GM21576 (cell line): ENCODE data around the gene SRA1.

ENCODE experiments used
- ATAC-seq: cut with Tn5 transposase; IDR thresholded peaks from one replicate; pipeline ENCODE4 v1.9.1; 2021; ENCODE audit warnings: mild to moderate bottlenecking, moderate library complexity; ENCODE audit not compliant: unreplicated experiment

The SRA1 gene

DNA sequence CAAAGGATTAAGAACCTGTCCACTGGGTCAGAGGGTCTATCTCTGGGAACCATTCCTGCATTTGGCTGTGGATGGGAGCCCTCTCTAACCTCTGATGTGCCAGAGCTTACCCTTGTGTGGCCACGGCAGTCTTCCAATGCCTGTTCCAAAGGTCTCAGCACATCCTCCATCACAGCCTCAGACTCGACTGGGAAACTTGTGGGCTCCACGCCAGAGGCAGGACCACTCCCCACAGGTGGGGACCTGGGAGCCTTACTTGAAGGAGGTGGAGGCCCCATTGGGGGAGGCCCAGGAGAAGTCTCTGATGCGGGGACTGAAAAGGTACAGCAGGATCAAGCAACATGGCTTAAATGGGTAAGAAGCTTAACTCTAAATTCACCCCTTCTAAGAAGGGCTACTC is 5.4 kb downstream of the SRA1 start:
- no peak for ATAC-seq

DNA sequence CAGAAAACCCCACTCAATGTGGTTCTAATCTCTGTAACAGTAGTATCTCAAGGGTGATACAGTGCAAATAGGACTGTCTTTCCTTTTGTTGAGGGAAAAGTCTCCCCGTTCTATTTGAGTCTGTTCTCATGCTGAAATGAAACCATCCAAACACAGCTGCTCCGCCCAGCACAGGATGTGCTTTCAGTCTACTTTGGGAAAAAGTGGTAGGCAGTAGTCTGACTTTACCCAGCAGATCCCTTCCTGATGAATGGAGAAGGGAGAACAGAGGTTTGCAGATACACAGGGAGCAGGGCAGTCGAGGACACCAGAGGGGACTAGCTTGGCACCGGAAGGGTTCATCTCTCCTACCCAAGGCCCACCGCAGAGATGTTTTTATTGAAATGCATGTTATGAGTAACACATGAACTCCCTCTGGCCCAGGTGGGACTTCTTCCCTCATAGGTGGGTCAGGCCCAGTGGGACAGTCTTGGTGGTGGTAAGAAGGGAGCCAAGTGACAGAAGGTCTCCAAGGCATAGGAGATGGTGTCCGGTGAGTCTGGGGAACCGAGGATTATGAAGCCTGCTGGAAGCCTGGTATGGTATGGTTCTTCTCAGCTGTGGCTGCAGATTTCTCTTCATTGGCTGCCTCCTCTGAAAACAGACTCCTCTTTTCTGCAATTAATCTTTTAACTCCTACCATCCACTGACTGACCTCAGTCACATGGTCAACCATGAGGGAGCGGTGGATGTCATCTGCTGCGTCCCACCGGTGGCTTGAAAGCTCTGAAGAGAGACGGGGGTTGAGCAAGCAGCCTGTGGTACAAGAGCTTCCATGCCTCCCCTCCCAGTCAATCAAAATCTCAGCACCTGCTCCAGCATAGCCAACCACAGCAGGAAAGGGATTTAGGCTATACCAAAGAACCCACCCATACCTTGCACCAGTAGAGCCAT is 6.9 kb downstream of the SRA1 start:
- no peak for ATAC-seq

DNA sequence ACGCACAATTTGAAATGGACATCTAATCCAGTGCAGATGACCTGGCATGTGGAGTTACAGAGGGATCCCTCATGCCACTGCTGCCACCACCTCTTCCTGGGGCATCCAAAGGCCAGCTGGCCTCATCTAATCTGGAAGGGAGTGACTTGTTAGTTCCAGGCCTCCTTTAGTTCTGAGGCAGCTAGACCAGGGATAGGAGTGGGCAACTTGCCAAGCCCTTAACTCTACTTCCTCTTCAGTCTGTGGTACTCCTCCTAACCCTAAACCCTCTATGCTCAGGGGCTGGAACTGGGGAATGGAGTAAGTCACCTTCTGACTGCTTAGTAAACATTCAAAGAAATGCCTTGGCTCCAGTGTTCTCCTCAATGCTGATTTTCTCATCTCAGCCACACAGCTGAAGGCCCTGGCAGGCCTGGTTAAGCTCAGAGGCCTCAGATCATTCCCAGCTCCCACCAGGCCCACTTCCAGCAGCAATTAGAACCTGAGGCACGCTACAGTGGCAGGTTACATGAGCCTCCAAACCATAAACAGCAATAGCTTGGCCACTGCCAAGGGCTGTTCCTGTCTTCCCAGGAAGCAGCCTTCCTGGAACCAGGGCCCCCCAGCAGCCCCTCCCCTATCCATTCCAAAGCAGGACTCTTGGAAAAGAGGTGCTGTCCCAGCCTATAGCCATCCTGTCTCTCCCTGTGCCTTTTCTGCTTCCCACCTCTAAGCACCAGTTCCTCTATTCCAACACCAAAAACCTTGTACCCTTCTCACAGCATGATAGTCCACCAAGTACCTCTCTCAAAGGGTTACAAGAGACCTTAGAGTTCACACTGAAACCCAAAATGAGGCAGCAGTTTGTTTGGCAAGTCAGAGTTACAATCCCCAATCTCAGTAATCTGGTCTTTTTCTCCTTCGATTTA is 7.8 kb downstream of the SRA1 start:
- no peak for ATAC-seq

DNA sequence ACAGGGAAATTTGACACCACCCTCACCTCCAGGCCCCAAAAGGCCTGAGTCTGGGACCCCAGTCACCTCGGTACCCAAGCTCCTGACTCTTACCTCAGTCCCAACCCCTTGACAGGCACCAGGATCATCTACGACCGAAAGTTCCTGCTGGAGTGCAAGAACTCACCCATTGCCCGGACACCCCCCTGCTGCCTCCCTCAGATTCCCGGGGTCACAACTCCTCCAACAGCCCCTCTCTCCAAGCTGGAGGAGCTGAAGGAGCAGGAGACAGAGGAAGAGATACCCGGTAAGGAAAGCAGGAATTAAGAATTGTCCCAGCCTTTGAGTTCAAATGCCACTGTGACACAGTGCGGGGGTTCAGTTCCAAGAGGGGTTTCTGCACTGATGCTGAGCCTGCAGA is 8.5 kb downstream of the SRA1 start:
- ATAC-seq = no peak

DNA sequence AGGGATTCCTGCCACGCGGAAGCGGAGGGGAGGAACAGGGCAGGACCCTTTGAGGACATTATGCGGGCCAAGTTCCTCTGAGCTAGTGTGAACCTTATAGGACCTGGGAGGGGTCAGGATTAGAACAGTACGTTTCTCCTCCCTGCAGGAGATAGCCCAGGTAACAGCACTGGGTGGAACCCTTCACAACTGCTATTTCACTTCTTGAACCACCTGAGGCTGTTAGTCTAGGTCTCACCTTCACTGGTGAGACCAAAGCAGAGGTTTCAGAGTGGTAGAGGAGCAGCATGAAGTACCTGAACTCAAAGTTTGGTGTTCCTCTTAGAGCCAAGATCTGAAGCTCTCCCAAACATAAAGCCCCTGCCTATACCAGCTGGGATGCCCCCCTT is 9.0 kb downstream of the SRA1 start:
- ATAC-seq = no peak

DNA sequence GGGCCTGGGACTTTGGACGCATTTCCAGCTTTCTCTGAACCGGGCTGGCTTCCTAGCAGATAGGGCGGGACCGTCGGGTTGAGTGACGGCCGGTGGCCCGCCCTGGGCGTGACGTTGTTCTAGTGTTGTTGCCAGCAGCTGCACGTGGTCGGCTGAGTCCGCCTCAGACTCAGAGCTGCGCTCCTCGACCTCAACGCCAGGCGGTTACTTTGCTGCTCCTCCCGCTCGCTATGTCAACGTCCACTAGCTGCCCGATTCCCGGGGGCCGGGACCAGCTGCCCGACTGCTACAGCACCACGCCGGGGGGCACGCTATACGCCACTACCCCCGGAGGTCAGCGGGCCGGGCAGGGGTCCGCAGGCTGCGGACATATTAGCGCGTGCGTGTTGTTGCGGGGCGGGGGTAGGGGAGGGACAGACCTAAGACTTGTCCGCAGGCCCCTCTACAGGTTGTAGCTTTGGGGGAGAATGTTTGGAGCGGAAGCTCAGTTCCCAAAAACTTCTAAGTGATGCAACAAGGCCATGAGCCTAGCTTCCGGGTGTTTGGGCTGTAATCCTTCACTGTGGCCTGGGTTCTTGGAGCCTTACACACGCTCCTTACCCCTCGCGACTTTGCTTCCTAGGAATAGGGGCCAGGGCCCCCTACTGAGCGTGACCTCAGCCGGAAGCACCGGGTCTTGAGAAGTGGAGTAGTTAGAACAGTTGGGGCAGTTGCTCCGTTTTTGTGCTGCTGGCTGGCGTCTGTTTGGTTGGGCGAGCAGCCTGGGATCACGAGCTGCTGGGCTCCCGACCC is 9.6 kb downstream of the SRA1 start, which contains the start of gene EIF4EBP3:
Gene EIF4EBP3 (plus strand): TSS at position 155 of the 792 bp plus-strand sequence. CDS start 76 bp downstream, at position 231.
- peak; percentile 97 for ATAC-seq

DNA sequence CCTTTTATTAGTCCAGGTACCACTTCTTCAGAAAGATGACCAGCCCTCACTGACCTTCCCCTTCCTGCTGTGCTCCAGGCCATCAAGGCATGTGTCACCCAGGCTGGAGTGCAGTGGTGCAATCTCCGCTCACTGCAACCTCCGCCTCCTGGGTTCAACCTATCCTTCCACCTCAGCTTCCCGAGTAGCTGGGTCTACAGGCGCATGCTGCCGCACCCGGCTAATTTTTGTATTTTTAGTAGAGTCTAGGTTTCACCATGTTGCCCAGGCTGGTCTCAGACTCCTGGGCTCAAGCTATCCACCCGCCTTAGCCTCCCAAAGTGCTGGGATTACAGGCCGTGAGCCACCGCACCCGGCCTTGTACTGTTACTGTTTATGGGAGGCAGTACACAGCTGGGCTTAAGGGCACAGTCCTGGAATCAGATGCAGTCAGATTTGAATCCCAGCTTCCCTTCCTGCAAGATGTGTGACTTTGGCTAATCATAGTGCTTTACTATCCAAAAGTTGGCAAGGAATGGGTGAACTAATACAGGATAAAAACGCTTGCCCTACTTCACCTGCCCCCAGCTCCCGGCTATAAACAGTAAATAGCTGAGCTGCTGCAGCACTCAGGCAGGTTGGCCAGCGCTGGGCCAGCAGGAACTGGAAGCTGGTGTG is 10.3 kb downstream of the SRA1 start:
- ATAC-seq = no peak

DNA sequence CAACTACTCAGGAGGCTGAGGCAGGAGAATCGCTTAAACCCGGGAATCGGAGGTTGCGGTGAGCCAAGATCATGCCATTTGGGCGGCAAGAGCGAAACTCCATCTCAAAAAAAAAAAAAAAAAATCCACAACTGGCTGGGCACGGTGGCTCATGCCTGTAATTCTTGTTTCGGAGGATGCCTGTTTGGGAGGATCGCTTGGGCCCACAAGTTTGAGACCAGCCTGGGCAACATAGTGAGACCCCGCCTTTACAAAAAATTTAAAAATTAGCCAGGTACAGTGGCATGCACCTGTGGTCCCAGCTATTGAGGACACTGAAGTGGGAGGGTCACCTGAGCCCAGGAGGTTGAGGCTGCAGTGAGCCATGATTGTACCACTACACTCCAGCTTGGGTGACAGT is 11.7 kb downstream of the SRA1 start:
- ATAC-seq = no peak

DNA sequence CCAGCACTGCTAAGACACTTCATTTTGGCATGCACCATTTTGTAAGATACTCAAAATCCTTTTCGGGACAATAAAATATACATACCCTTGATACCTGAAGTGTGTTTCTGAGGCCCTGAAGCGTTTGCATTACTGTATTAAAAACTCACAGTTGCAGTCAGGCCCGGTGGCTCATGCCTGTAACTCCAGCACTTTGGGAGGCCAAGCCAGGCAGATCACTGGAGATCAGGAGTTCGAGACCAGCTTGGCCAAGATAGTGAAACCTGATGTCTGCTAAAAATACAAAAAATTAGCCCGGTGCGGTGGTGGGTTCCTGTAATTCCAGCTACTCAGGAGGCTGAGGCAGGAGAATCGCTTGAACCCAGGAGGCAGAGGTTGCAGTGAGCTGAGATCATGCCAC is 12.3 kb downstream of the SRA1 start:
- no peak for ATAC-seq

DNA sequence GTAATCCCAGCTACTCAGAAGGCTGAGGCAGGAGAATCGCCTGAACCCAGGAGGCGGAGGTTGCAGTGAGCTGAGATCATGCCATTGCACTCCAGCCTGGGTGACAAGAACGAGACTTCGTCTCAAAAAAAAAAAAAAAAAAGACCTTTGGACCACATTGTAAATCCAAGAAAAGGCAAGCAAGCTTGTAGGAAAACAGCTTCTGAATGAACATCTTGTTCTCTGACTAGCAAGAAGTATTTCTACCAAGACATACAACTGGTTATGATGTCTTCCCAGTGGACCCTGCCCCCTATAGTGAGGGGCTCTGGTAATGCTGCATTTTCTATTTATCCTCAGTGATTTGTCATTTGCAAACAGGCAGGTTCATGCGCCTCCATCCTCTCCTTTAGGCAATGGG is 14.3 kb downstream of the SRA1 start:
- no peak for ATAC-seq

DNA sequence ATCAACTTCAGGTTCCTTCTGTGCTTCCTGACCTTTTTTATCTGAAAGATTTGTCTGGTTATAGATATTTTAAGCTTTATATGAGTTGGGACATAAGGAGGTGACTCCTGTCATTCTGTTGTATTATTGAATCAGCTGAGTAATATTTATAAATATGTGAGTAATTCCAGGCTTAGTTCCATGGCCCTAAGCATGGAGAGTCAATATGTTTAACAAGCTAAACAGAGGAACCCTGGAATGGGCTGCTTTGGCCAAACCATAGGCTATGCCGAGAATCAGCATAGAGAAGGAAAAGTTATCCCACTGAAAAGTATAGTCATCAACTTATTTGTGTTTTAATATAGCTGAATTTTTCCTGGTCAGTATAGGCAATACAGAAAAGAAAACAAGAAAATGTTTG is 17.0 kb downstream of the SRA1 start:
- ATAC-seq = no peak

DNA sequence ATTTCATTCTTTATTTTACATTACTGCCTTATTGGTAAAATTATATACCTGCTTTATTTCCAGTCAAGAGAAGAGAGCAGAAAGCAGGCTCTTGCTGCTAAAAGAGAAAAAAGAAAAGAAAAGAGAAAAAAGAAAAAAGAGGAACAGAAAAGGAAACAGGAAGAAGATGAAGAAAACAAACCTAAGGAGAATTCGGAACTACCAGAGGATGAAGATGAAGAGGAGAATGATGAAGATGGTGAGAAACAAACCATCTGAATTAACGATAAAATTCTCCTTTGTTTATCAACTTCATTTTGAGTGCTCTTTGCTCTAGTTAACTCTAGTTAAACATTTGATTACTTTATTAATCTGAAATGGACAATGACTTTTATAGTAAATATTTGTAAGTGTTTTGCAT is 33.3 kb downstream of the SRA1 start:
- no peak for ATAC-seq

DNA sequence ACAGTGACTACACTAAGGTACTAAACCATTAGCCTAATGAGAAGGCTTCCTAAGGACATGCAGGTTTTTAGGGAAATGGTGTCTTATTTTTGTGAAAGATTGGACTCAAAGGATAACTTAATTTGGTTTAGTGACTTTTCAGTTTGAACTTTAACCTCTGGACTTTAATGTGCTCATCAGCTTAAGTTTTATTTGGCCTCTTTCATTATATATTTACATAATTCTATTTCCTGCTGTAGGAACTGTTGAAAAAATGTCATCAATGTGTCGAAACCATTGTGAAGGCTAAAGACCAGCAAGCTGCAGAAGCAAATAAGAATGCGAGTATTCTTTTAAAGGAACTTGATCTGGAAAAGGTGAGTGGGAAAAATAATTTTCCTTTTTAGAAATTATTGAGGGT is 44.1 kb downstream of the SRA1 start:
- ATAC-seq = no peak

DNA sequence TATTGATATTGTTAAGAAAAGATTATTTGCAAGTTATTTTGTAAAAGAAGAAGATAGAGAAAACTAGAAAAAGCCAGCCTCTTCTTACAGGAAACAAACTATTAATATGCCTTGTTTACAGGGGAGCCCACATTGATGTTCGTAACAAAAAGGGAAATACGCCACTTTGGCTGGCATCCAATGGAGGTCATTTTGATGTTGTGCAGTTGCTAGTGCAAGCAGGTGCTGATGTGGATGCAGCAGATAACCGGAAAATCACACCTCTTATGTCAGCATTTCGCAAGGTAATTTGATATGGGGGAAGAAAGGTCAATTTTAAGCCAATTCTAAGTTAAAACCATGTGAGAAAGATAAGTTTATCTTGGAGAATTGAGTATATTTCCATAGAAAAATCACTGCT is 47.4 kb downstream of the SRA1 start:
- ATAC-seq = no peak

DNA sequence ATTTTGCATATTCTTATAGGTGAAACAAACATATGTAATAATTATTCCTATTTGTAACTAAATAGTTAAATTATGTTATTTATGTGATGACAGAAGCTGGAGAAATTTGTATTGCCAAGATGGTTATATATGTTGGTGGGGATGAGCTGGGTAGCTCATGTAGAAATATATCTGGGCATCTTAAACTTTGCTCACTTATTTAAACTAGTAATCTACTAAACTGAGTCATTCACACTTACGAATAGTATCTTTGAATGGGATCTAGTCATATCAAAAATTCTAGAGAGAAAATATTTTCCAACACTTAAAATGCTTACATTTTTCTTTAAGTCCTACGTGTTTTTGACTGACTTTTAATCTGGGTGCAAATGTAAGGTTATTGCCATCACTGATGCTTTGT is 54.4 kb downstream of the SRA1 start:
- no peak for ATAC-seq
